ENCODE results near the gene TNFAIP3. TPM values are rescaled to one million over a fixed set of nuclear protein-coding genes. Genes with fewer than 3 reads are reported as not detected.

TNFAIP3 gene
- total RNA-seq, 1 donor from 2014 or later: 56.3 TPM

GRCh38 chr6:137894779-137895385 is 27.8 kb downstream of the TNFAIP3 start:
- TF ChIP-seq CTCF (IDR thresholded peaks at IDR 0.05; ENCODE audit: insufficient read depth, low read length, poor library complexity, severe bottlenecking): no peak
- no peak for DNase-seq (ENCODE audit: low read depth)

GRCh38 chr6:137896647-137897046 is 29.6 kb downstream of the TNFAIP3 start:
- DNase-seq (ENCODE audit: low read depth): no peak
- H3K36me3 ChIP-seq (ENCODE audit: control insufficient read depth, insufficient read depth, low read length): no peaks in the 10 kb centered on the region
- no peak for TF ChIP-seq CTCF (IDR thresholded peaks at IDR 0.05; ENCODE audit: insufficient read depth, low read length, poor library complexity, severe bottlenecking)

More at GRCh38 chr6:137894779-137895385, 27.8 kb downstream of the TNFAIP3 start:
- H3K4me3 ChIP-seq (ENCODE audit: low read depth, low read length): no peak overlapping the region
- no peaks in the 10 kb centered on the region for H3K36me3 ChIP-seq (ENCODE audit: control insufficient read depth, insufficient read depth, low read length)
- H3K27me3 ChIP-seq (ENCODE audit: control insufficient read depth, insufficient read depth, low read length): no peaks in the 10 kb centered on the region

GRCh38 chr6:137900815-137901214 is 33.8 kb downstream of the TNFAIP3 start:
- no peaks in the 10 kb centered on the region for H3K27me3 ChIP-seq (ENCODE audit: control insufficient read depth, insufficient read depth, low read length)
- no peaks in the 10 kb centered on the region for H3K36me3 ChIP-seq (ENCODE audit: control insufficient read depth, insufficient read depth, low read length)
- H3K4me3 ChIP-seq (ENCODE audit: low read depth, low read length): no peak overlapping the region
- no peak for TF ChIP-seq CTCF (IDR thresholded peaks at IDR 0.05; ENCODE audit: insufficient read depth, low read length, poor library complexity, severe bottlenecking)
- DNase-seq (ENCODE audit: low read depth): no peak

More at GRCh38 chr6:137896647-137897046, 29.6 kb downstream of the TNFAIP3 start:
- H3K27me3 ChIP-seq (ENCODE audit: control insufficient read depth, insufficient read depth, low read length): no peaks in the 10 kb centered on the region
- no peak overlapping the region for H3K4me3 ChIP-seq (ENCODE audit: low read depth, low read length)

- TF ChIP-seq CTCF (IDR thresholded peaks at IDR 0.05; ENCODE audit: insufficient read depth, low read length, poor library complexity, severe bottlenecking): no peak
- H3K27me3 ChIP-seq (ENCODE audit: control insufficient read depth, insufficient read depth, low read length): no peaks in the 10 kb centered on the region
- no peak overlapping the region for H3K4me3 ChIP-seq (ENCODE audit: low read depth, low read length)
- H3K36me3 ChIP-seq (ENCODE audit: control insufficient read depth, insufficient read depth, low read length): no peaks in the 10 kb centered on the region
- DNase-seq (ENCODE audit: low read depth): no peak
Observed at GRCh38 chr6:137901454-137901853, 34.4 kb downstream of the TNFAIP3 start.

GRCh38 chr6:137902699-137903098 is 35.6 kb downstream of the TNFAIP3 start:
- Histone ChIP-seq H3K4me3 (ENCODE audit: low read depth, low read length) (no peak overlapping the region), H3K36me3 (ENCODE audit: control insufficient read depth, insufficient read depth, low read length) (no peaks in the 10 kb centered on the region), H3K27me3 (ENCODE audit: control insufficient read depth, insufficient read depth, low read length) (no peaks in the 10 kb centered on the region)
- no peak for TF ChIP-seq CTCF (IDR thresholded peaks at IDR 0.05; ENCODE audit: insufficient read depth, low read length, poor library complexity, severe bottlenecking)
- no peak for DNase-seq (ENCODE audit: low read depth)
